Erythroblast (primary cell): ENCODE measurements around the gene CEP68.

ENCODE experiments used
- GATA1 ChIP-seq: IDR thresholded peaks from 2 replicates; pipeline ENCODE4 v1.6.1; 2011; ENCODE audit warnings: low read depth, mild to moderate bottlenecking, control low read depth, low read length, moderate library complexity
- POLR2A ChIP-seq: IDR thresholded peaks from 2 replicates; pipeline ENCODE4 v1.6.1; 2011; ENCODE audit warnings: mild to moderate bottlenecking, low read length

GRCh38 chr2:65075176-65075575 lies 19.0 kb downstream of the CEP68 start:
- TF ChIP-seq POLR2A (no peak), GATA1 (no peak)
